Pancreas (tissue), 10 donors: ENCODE data around the gene SLC2A4. TPM values are rescaled to one million over a fixed set of nuclear protein-coding genes. Genes with fewer than 3 reads are reported as not detected.
A peak's percentile ranks its signal among the peaks of the same experiment; 100 is the strongest.

Source experiments
- ATAC-seq, 4 donors: fragments of 200-7000 bp; cut with Tn5 transposase; one replicate each; pipeline versions ENCODE4 v1.8.0 to v1.9.1; 2020; ENCODE audit warnings: mild to moderate bottlenecking in 4 of 4, moderate library complexity in 4 of 4
- DNase-seq, 6 donors: peaks; one replicate each; pipeline ENCODE4 v3.0.0-alpha.2; 2020
- FAIRE-seq: peaks from 2 replicates; lab custom pipeline; 2012; peaks lifted over from hg19 to GRCh38; lab: Jason Lieb, UNC
- H3K27ac ChIP-seq, 4 donors: fragments of 200-600 bp; sonication (generic); 1 replicate in 3 of 4; 2 replicates in 1 of 4; pipeline versions ENCODE4 v1.5.0 to v1.8.0; 2020
- H3K27me3 ChIP-seq, 4 donors: fragments of 200-600 bp; one replicate each; pipeline ENCODE4 v1.8.0; 2021
- H3K36me3 ChIP-seq, 3 donors: fragments of 200-600 bp; sonication (generic) in 1 of 3; one replicate each; pipeline versions ENCODE4 v1.5.0 to v1.8.0; 2020 to 2021
- H3K4me1 ChIP-seq, 3 donors: fragments of 200-600 bp; one replicate each; pipeline ENCODE4 v1.8.0; 2021
- H3K4me3 ChIP-seq, 4 donors: fragments of 200-600 bp; sonication (generic) in 2 of 4; one replicate each; pipeline versions ENCODE4 v1.5.0 to v1.8.0; 2020 to 2021
- H3K9me3 ChIP-seq, 4 donors: fragments of 200-600 bp; one replicate each; pipeline ENCODE4 v1.8.0; 2021
- CTCF ChIP-seq, 4 donors: fragments of 200-600 bp; sonication (generic) in 3 of 4; IDR thresholded peaks; one replicate each; pipeline versions ENCODE4 v1.5.0 to v1.8.0; 2021; ENCODE audit warnings: antibody characterized with exemption in 4 of 4
- WGBS, 2 donors: extraction: QIAGEN DNeasy Blood & Tissue Kit; methylation state at CpG; one replicate each; pipeline ENCODE4 v1.1.7; 2013; 5-methylcytosine and 5-hydroxymethylcytosine counted together
- intact Hi-C, 3 donors: fragments of 100-400 bp; cut with DNase I; formaldehyde crosslinking; loops; one replicate each; pipeline versions ENCODE4 v1.11.1 to v1.14.2; 2022
- polyA plus RNA-seq, 2 donors: library from polyadenylated mRNA; stranded (reverse); fragments of 200-250 nt; gene quantifications; one replicate each; pipeline ENCODE4 v1.2.3, GENCODE V29; 2013
- total RNA-seq, 6 donors: library from RNA; stranded (reverse); fragmentation: NEBNext Ultra II Directional in 4 of 6; extraction: Animal tissue kit (Norgen Biotek cat#: 25700) in 4 of 6; gene quantifications; one replicate each; pipeline versions ENCODE4 v1.2.1 to v1.2.4, GENCODE V29; 2021 to 2023
- donor health status: healthy with polysubstance abuse.
- donor health status: DM: no; HTN: no; CAD: no; lungs with moderate emphysema.
- donor health status: DM: no; HTN: no; CAD: no.
- donor health status: control.
- donor health status: control.
- donor health status: Bipolar disorder and iron deficiency.
- donor health status: DM: yes; HTN: yes; CAD: no.
- donor health status: DM: no; HTN: no; CAD: no.
- donor health status: DM: no; HTN: no; CAD: no.
- donor health status: DM: yes; HTN: yes; CAD: no.

The SLC2A4 gene
- total and polyA plus RNA-seq, 8 donors = 0.16 to 1.8 (median 0.60) TPM

GRCh38 chr17:7304179-7304578 lies 22.7 kb downstream of the SLC2A4 start:
- H3K36me3 ChIP-seq = no peaks in the 10 kb centered on the region
- FAIRE-seq = no peak
- DNase-seq = no peak
- TF ChIP-seq CTCF (IDR thresholded peaks at IDR 0.05) = no peak
- H3K4me3 ChIP-seq = no peak overlapping the region
- H3K4me1 ChIP-seq = peaks cover 0 to 2% (median 1%) of the 10 kb centered on the region in 3 donors
- no peak overlapping the region for H3K27ac ChIP-seq
- ATAC-seq = no peak
- WGBS, 2 donors = 90 to 95% methylated on average over 7 of the region's 7 CpGs
- no peaks in the 10 kb centered on the region for H3K9me3 ChIP-seq
- intact Hi-C loops = no loop called here
- H3K27me3 ChIP-seq = no peaks in the 10 kb centered on the region

- peak; percentile 86 to 93 (median 86) for ATAC-seq
- TF ChIP-seq CTCF (IDR thresholded peaks at IDR 0.05) = no peak
- 0 to 1% methylated on average over 54 to 64 of the region's 64 CpGs for WGBS, 2 donors
- H3K27me3 ChIP-seq = no peaks in the 10 kb centered on the region
- peak within 1 kb of the TSS; percentile 79 to 96 (median 88) for H3K4me3 ChIP-seq
- intact Hi-C loops = no loop called here
- DNase-seq = peak; percentile 100
- peaks cover 8 to 26% (median 13%) of the 10 kb centered on the region in 3 donors for H3K36me3 ChIP-seq
- FAIRE-seq = peak; percentile 96
- no peaks in the 10 kb centered on the region for H3K9me3 ChIP-seq
- H3K27ac ChIP-seq = peak within 1 kb of the TSS; percentile 95 to 97 (median 96)
- peaks cover 10 to 17% (median 17%) of the 10 kb centered on the region in 3 donors for H3K4me1 ChIP-seq
These were observed 25.6 kb downstream of the SLC2A4 start, which contains the start of gene EIF5A for GRCh38 chr17:7306911-7307685. TSS of gene EIF5A (plus strand) at chr17:7307628. CDS start at chr17:7309636, 2,008 bp downstream.

GRCh38 chr17:7307686-7308624 lies 26.4 kb downstream of the SLC2A4 start:
- FAIRE-seq = no peak

More at GRCh38 chr17:7307686-7308624, 26.4 kb downstream of the SLC2A4 start:
- WGBS, 2 donors = 0 to 1% methylated on average over 70 to 104 of the region's 104 CpGs
- intact Hi-C loops = no loop called here
- peaks cover 15 to 19% (median 17%) of the 10 kb centered on the region in 3 donors for H3K4me1 ChIP-seq
- no peaks in the 10 kb centered on the region for H3K9me3 ChIP-seq
- peaks cover 8 to 34% (median 21%) of the 10 kb centered on the region in 3 donors for H3K36me3 ChIP-seq
- peak overlapping the region; percentile 79 to 96 (median 88) for H3K4me3 ChIP-seq
- ATAC-seq = peak in 3 of 4 donors; percentile 2 to 46 (median 25)
- no peaks in the 10 kb centered on the region for H3K27me3 ChIP-seq
- H3K27ac ChIP-seq = peak overlapping the region; percentile 95 to 97 (median 96)
- DNase-seq = peak; percentile 51 to 88 (median 73)
- no peak for TF ChIP-seq CTCF (IDR thresholded peaks at IDR 0.05)
